K562 (cell line): ENCODE measurements around the gene CALM3. TPM values are rescaled to one million over a fixed set of nuclear protein-coding genes. Genes with fewer than 3 reads are reported as not detected.

Source experiments
- ATAC-seq: fragments of 200-7000 bp; cut with Tn5 transposase; 3 replicates; pipeline ENCODE4 v1.9.1; 2020; ENCODE audit warnings: moderate library complexity
- BruUV-seq: library from RNA; stranded (reverse); fragments of 400-500 nt; replicated peaks from 2 replicates; lab custom pipeline; 2021; lab: Mats Ljungman, UMichigan
- CTCF ChIA-PET: fragments of 300-600 bp; formaldehyde crosslinking; extraction: SDS; loops from one replicate; lab custom pipeline; 2021; ENCODE audit warnings: low intra/inter-chr PET ratio; lab: Yijun Ruan, JAX
- POLR2A ChIA-PET: fragments of 300-600, 350-650 bp; sonication (Branson Sonifier 250); formaldehyde crosslinking; extraction: SDS; loops from one replicate; lab custom pipeline; 2021; ENCODE audit warnings: antibody characterized with exemption, inconsistent platforms; lab: Yijun Ruan, JAX
- DNase-seq, 4 experiments: peaks; one replicate each; pipeline versions ENCODE4 v3.0.0 to v3.0.0-alpha.2; 2011 to 2018; ENCODE audit warnings: low spot score in 3 of 4, mixed read lengths in 3 of 4; ENCODE audit errors: extremely low read depth in 1 of 4
- FAIRE-seq: peaks from 2 replicates; lab custom pipeline; 2011; peaks lifted over from hg19 to GRCh38; lab: Jason Lieb, UNC
- H2AFZ ChIP-seq: 2 replicates; pipeline ENCODE4 v1.6.0; 2011; ENCODE audit warnings: low read depth, low read length, control low read depth, inconsistent platforms
- H3K27ac ChIP-seq: fragments of 200-600 bp; 3 replicates; pipeline ENCODE4 v1.8.0; 2011; ENCODE audit warnings: low read depth, mild to moderate bottlenecking, control low read depth, inconsistent platforms, low read length, moderate library complexity, mixed read lengths; ENCODE audit errors: extremely low read depth
- H3K27me3 ChIP-seq, 2 experiments: fragments of 300-600 bp in 1 of 2; 2 replicates in 1 of 2; 3 replicates in 1 of 2; pipeline versions ENCODE4 v1.6.0 to v1.8.0; 2011; ENCODE audit warnings: inconsistent platforms in 2 of 2, low read length in 2 of 2, mild to moderate bottlenecking in 1 of 2, mixed read lengths in 1 of 2, moderate library complexity in 1 of 2; ENCODE audit not compliant: control insufficient read depth in 2 of 2, insufficient read depth in 2 of 2
- H3K36me3 ChIP-seq: fragments of 300-600 bp; 3 replicates; pipeline ENCODE4 v1.8.0; 2011; ENCODE audit warnings: mild to moderate bottlenecking, low read length, inconsistent platforms; ENCODE audit not compliant: control insufficient read depth, insufficient read depth
- H3K4me1 ChIP-seq, 2 experiments: fragments of 200-600 bp in 1 of 2; replicated peaks in 1 of 2; 2 replicates in 1 of 2; 3 replicates in 1 of 2; pipeline versions ENCODE4 v1.5.1 to v1.8.0; 2011; ENCODE audit warnings: inconsistent platforms in 2 of 2, low read length in 2 of 2, mild to moderate bottlenecking in 1 of 2, mixed read lengths in 1 of 2, moderate library complexity in 1 of 2; ENCODE audit not compliant: control insufficient read depth in 2 of 2, insufficient read depth in 2 of 2
- H3K4me2 ChIP-seq: 2 replicates; pipeline ENCODE4 v1.6.1; 2011; ENCODE audit warnings: low read length, control low read depth, inconsistent platforms, mixed read lengths; ENCODE audit not compliant: insufficient read depth
- H3K4me3 ChIP-seq: fragments of 200-600 bp; sonication (generic), shearing (Covaris generic); 2 replicates; pipeline ENCODE4 v1.5.1; 2016; ENCODE audit warnings: control low read depth, inconsistent platforms
- H3K79me2 ChIP-seq: fragments of 200-600 bp; 3 replicates; pipeline ENCODE4 v1.8.0; 2011; ENCODE audit warnings: low read length, inconsistent platforms; ENCODE audit not compliant: control insufficient read depth, insufficient read depth
- H3K9ac ChIP-seq, 2 experiments: 2 replicates each; pipeline versions ENCODE4 v1.6.0 to v1.6.1; 2011; ENCODE audit warnings: low read depth in 2 of 2, low read length in 2 of 2, control low read depth in 1 of 2, inconsistent platforms in 1 of 2, mild to moderate bottlenecking in 1 of 2, mixed read lengths in 1 of 2; ENCODE audit not compliant: insufficient read depth in 1 of 2
- H3K9me1 ChIP-seq: one replicate; pipeline ENCODE4 v1.6.0; 2011; ENCODE audit warnings: inconsistent platforms, mild to moderate bottlenecking, low read length, moderate library complexity; ENCODE audit not compliant: control insufficient read depth, insufficient read depth
- H3K9me3 ChIP-seq: replicated peaks from 2 replicates; pipeline ENCODE4 v1.5.1; 2011; ENCODE audit warnings: low read depth, low read length, inconsistent platforms; ENCODE audit not compliant: control insufficient read depth, insufficient read depth
- H4K20me1 ChIP-seq: replicated peaks from 2 replicates; pipeline ENCODE4 v1.6.1; 2011; ENCODE audit warnings: low read length, inconsistent platforms, mixed read lengths; ENCODE audit not compliant: control insufficient read depth, insufficient read depth
- BRD4 ChIP-seq: fragments of 200-600 bp; sonication (generic); IDR thresholded peaks from 2 replicates; pipeline ENCODE4 v1.6.1; 2017; ENCODE audit warnings: inconsistent platforms
- BRF1 ChIP-seq: IDR thresholded peaks from 3 replicates; pipeline ENCODE4 v1.6.1; 2011; ENCODE audit warnings: borderline replicate concordance, mild to moderate bottlenecking; ENCODE audit not compliant: insufficient read length; ENCODE audit errors: extremely low read depth
- C11orf30 ChIP-seq: fragments of 450-650 bp; IDR thresholded peaks from 2 replicates; pipeline ENCODE4 v1.6.1; 2016; ENCODE audit warnings: low read depth, mild to moderate bottlenecking
- GTF2E2 ChIP-seq: fragments of 200-800 bp; sonication (Bioruptor generic); IDR thresholded peaks from 2 replicates; pipeline ENCODE4 v1.6.1; 2016; ENCODE audit warnings: missing genetic modification characterization, missing compliant biosample characterization
- HNRNPL ChIP-seq: fragments of 200-400 bp; formaldehyde crosslinking; IDR thresholded peaks from 2 replicates; pipeline ENCODE4 v1.6.1; 2017; ENCODE audit warnings: low read depth, mild to moderate bottlenecking, low read length
- MAFF ChIP-seq: IDR thresholded peaks from 2 replicates; pipeline ENCODE4 v1.6.1; 2012; ENCODE audit warnings: low read length, improper control_type of control experiment
- POLR2AphosphoS5 ChIP-seq: IDR thresholded peaks from 2 replicates; pipeline ENCODE4 v1.6.1; 2011; ENCODE audit warnings: mild to moderate bottlenecking, low read depth, low read length, moderate library complexity; ENCODE audit not compliant: control insufficient read depth, insufficient read depth
- POLR2B ChIP-seq: fragments of 450-650 bp; IDR thresholded peaks from 2 replicates; pipeline ENCODE4 v1.6.1; 2018; ENCODE audit warnings: low read depth; ENCODE audit not compliant: partially characterized antibody
- SPI1 ChIP-seq: IDR thresholded peaks from 2 replicates; pipeline ENCODE4 v1.6.1; 2011; ENCODE audit warnings: low read depth, low read length, control low read depth, borderline replicate concordance
- ZNF316 ChIP-seq: fragments of 450-650 bp; IDR thresholded peaks from 2 replicates; pipeline ENCODE4 v1.6.1; 2016
- ZNF398 ChIP-seq: fragments of 250-450 bp; sonication (Bioruptor Pico); IDR thresholded peaks from 2 replicates; pipeline ENCODE4 v1.8.0; 2021; ENCODE audit warnings: moderate library complexity, mild to moderate bottlenecking, inconsistent platforms
- WGBS: fragments of 100-300 bp; shearing (Covaris generic); methylation state at CpG from one replicate; pipeline ENCODE4 v1.1.6; 2016; ENCODE audit warnings: low coverage, mixed read lengths; ENCODE audit not compliant: insufficient coverage; ENCODE audit errors: missing lambda C conversion rate; 5-methylcytosine and 5-hydroxymethylcytosine counted together
- in situ Hi-C: fragments of 300-500 bp; cut with MboI; formaldehyde crosslinking; loops from 4 replicates; pipeline ENCODE4 v1.15.0; 2018; ENCODE audit warnings: inconsistent platforms, mixed read lengths
- intact Hi-C: fragments of 100-400 bp; cut with micrococcal nuclease; formaldehyde crosslinking; loops from 2 replicates; pipeline ENCODE4 v1.14.2; 2022
- polyA plus RNA-seq, 8 experiments: library from polyadenylated mRNA; depleted of rRNA in 4 of 8; stranded (reverse) in 5 of 8; unstranded in 3 of 8; fragments of >200 nt; fragmentation: Nextera tagmentation in 2 of 8; fragmentation: Illumina TruSeq in 1 of 8; extraction: Ambion mirVana in 2 of 8; extraction: Trizol in 1 of 8; gene quantifications; 2 replicates each; pipeline versions ENCODE4 v1.2.1 to v1.2.3, GENCODE V29; 2011 to 2014; ENCODE audit warnings: inconsistent platforms in 1 of 8, missing spikeins in 1 of 8
- total RNA-seq, 7 experiments: library from RNA; depleted of rRNA in 6 of 7; stranded (reverse); fragments of >200 nt in 6 of 7; fragmentation: Illumina TruSeq in 2 of 7; extraction: Trizol in 2 of 7; gene quantifications; 2 replicates each; pipeline versions ENCODE4 v1.2.1 to v1.2.3, GENCODE V29; 2011 to 2021; ENCODE audit warnings: low replicate concordance in 1 of 7
- TF ChIP-seq, protein P1 (sequence below): fragments of 250-450 bp; sonication (Bioruptor Pico); IDR thresholded peaks from 2 replicates; pipeline ENCODE4 v1.8.0; 2022; ENCODE audit warnings: moderate library complexity, mild to moderate bottlenecking, inconsistent platforms
- TF ChIP-seq, protein P2 (sequence below): fragments of 250-450 bp; sonication (Bioruptor Pico); IDR thresholded peaks from 2 replicates; pipeline ENCODE4 v1.5.0; 2020; ENCODE audit warnings: mild to moderate bottlenecking, borderline replicate concordance

CALM3 gene
- total and polyA plus RNA-seq, 9 of the 15 experiments (the other 6 are each of a cell fraction or from before 2014, with no cell fraction given): 34.6 to 350 (median 156) TPM

DNA sequence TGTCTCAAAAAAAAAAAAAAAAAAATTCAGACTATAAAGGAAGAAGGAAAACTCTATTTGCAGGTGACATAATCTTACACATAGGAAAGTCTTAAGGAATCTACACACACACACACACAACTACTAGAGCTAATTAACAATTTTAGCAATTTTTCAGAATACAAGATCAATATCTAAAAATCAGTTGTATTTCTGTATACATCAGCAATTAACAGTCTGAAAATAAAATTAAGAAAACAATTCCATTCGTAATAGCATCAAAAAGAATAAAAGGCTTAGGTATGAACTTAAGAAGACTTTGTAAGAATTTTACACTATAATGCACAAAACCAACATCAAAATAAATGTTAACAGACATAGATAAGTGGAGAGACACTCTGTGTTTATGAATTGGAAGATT lies 15.6 kb upstream of the CALM3 start:
- TF ChIP-seq GTF2E2 (tag) (no peak), ZNF316 (peak; percentile 73), C11orf30 (peak; percentile 35; the same call in 1 of the 2 replicates), MAFF (peak; percentile 10; the same call in 1 of the 2 replicates), POLR2B (no peak), HNRNPL (no peak)
- no peaks in the 10 kb centered on the region for H3K27me3 ChIP-seq
- ATAC-seq: no peak
- no peaks in the 10 kb centered on the region for H3K79me2 ChIP-seq
- H3K9ac ChIP-seq: no peak overlapping the region
- no peak overlapping the region for H2AFZ ChIP-seq
- no TSS peak for BruUV-seq
- 0% methylated on average over 1 of the region's 1 CpG for WGBS
- no peak overlapping the region for H3K4me3 ChIP-seq
- peaks cover 0 to 3% of the 10 kb centered on the region in 2 experiments; a peak in 2 of 5 replicates for H3K4me1 ChIP-seq
- H4K20me1 ChIP-seq: no peaks in the 10 kb centered on the region
- H3K9me3 ChIP-seq: 0 out of 2 replicates have a peak, but pooled peaks cover 3% of the 10 kb centered on the region
- CTCF ChIA-PET: no interaction called here
- POLR2A ChIA-PET: no interaction called here
- H3K36me3 ChIP-seq: no peaks in the 10 kb centered on the region
- no peaks in the 10 kb centered on the region for H3K9me1 ChIP-seq
- in situ Hi-C loops (no loop called here), intact Hi-C loops (no loop called here)
- FAIRE-seq: no peak
- no peak for DNase-seq
- no peak overlapping the region for H3K27ac ChIP-seq
- no peak overlapping the region for H3K4me2 ChIP-seq

DNA sequence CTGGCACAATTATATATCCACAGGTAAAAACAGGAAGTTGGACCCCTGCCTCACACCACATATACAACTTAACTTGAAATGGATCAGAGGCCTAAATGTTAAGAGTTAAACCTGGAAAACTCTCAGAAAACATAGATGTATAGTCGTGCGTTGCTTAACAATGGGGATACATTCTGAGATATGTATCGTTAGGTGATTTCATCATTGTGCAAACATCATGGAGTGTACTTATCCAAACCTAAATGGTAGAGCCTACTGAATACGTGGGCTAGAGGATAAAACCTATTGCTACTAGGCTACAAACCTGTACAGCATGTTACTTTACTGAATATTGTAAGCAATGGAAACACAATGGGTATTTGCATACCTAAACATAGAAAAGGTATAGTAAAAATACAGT lies 14.8 kb upstream of the CALM3 start:
- BruUV-seq: no TSS peak
- H3K9ac ChIP-seq: no peak overlapping the region
- no peaks in the 10 kb centered on the region for H4K20me1 ChIP-seq
- H3K36me3 ChIP-seq: no peaks in the 10 kb centered on the region
- H3K4me2 ChIP-seq: no peak overlapping the region
- FAIRE-seq (peak; percentile 23), ATAC-seq (no peak), DNase-seq (no peak)
- ChIA-PET CTCF (no interaction called here), POLR2A (no interaction called here)
- no peaks in the 10 kb centered on the region for H3K79me2 ChIP-seq
- no peak overlapping the region for H3K27ac ChIP-seq
- intact Hi-C loops: no loop called here
- peaks cover 0 to 3% of the 10 kb centered on the region in 2 experiments; a peak in 2 of 5 replicates for H3K4me1 ChIP-seq
- H3K4me3 ChIP-seq: no peak overlapping the region
- H3K9me1 ChIP-seq: no peaks in the 10 kb centered on the region
- 0 out of 2 replicates have a peak, but pooled peaks cover 3% of the 10 kb centered on the region for H3K9me3 ChIP-seq
- in situ Hi-C loops: no loop called here
- no peak overlapping the region for H2AFZ ChIP-seq
- 33% methylated on average over 4 of the region's 4 CpGs for WGBS
- H3K27me3 ChIP-seq: no peaks in the 10 kb centered on the region
- TF ChIP-seq, protein P1, sequence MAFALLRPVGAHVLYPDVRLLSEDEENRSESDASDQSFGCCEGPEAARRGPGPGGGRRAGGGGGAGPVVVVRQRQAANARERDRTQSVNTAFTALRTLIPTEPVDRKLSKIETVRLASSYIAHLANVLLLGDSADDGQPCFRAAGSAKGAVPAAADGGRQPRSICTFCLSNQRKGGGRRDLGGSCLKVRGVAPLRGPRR: no peak
- TF ChIP-seq BRD4 (no peak), POLR2AphosphoS5 (no peak), SPI1 (0 out of 2 replicates have a peak, but pooled peaks have one; percentile 20), BRF1 (no peak), ZNF398 (CRISPR knock-in tag) (no peak)
- TF ChIP-seq, protein P2, sequence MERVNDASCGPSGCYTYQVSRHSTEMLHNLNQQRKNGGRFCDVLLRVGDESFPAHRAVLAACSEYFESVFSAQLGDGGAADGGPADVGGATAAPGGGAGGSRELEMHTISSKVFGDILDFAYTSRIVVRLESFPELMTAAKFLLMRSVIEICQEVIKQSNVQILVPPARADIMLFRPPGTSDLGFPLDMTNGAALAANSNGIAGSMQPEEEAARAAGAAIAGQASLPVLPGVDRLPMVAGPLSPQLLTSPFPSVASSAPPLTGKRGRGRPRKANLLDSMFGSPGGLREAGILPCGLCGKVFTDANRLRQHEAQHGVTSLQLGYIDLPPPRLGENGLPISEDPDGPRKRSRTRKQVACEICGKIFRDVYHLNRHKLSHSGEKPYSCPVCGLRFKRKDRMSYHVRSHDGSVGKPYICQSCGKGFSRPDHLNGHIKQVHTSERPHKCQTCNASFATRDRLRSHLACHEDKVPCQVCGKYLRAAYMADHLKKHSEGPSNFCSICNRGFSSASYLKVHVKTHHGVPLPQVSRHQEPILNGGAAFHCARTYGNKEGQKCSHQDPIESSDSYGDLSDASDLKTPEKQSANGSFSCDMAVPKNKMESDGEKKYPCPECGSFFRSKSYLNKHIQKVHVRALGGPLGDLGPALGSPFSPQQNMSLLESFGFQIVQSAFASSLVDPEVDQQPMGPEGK (CRISPR knock-in tag): no peak
